GM19043 (cell line): ENCODE measurements around the gene PACSIN2.
"Not testable (repeated sequence)": the region's sequence is repeated elsewhere in the genome, so short reads cannot be mapped to it uniquely, and the experiment has no call there.

Experiments used
- ATAC-seq: cut with Tn5 transposase; IDR thresholded peaks from one replicate; pipeline ENCODE4 v1.9.1; 2021; ENCODE audit warnings: low read depth; ENCODE audit not compliant: unreplicated experiment

PACSIN2 gene

DNA sequence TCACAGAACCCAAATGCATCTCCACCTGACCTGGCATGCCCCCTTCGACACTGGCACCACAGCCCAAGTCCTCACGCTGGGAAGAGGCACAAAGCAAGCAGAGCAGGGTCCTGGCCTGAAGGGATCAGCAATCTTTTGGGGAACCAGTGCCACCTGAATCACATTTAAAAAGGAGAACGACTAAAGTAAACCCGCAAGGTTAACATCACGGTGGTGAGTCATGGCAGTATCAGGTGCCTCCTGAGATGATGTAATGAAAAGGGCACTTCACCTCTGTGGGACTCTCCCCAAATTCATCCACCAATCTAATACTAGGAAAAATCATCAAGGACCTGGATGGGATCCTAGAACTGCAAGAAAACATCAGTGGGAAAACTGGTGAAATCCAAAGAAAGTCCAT is 44.9 kb downstream of the PACSIN2 start:
- ATAC-seq: no peak

DNA sequence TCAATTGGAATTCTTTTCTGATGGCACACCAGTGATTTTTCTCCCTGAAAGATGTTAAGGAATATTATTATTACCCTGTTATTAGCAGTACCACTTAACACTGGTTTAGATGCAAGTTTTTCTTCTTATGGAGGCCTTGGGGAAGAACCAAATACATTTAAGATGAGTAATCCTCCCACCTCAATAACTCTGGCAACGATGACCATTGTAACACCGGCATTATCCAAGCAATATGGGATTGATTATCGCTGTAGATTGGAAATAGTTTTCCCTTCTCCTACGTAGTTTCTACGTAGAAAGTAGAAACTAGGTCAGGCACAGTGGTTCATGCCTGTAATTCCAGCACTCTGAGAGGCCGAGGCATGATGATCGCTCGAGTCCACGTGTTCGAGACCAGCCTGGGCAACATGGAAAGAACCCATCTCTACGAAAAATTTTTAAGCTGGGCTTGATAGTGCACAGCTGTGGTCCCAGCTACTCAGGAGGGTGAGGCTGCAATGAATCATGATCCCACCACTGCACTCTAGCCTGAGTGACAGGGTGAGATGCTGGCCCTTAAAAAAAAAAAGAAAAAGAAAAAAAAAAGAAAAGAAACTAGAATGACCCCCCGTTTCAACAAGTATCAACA is 45.5 kb downstream of the PACSIN2 start:
- ATAC-seq: no peak

DNA sequence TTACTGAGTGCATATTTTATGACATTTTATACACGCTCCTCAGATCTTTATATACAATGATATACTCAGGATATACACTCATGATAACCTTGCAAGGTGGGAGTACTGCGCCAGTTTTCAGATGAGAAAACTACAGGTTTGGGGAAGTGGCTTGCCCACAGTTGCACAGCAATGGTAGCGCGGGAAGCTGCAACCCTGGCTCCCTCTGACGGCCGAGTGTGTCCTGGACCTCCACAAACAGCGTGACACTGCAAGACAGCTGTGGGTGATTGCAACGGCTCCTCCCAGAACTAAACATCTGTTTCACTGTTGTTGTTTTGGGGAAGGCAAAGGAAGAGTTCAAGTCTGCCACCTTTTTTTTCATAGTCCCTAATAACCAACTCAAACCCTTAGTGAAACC is 47.0 kb downstream of the PACSIN2 start:
- no peak for ATAC-seq

DNA sequence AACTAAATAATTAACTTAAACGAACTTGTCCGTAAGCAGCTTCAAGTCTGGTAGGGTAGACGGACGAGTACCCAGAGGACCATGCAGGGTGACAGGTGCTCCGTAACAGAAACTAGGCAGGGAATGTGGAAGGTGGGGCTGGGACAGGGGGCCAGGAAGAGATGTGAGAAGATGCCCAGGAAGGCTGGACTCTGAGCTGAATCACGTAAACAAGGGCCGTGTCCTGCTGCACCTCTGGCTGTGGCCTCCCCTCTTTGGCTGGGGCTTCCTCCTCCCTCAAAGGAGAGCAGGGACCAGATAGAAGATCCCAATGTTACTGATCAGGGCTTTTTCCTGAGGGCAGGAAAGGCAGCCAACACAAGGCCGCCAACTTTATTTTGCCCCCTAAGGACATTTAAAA is 47.9 kb downstream of the PACSIN2 start:
- no peak for ATAC-seq

DNA sequence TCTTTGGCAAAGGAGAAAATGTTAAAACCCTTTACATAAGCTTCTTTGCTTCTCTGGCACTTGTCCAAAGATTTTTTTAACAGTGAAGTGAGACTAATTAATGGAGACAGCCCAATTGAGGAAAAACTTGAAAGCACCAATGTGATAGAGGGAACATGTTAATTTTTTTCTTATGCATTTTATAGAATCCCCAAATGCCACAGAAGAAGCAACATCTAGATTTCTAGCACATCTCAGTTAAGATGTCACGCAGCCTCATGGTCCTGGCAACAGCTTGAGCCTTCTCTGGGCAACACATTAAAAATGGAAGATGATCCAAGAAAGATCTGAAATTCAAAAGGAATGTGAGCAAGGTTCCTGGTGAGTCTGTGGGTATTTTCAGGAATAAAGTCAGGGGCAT is 48.5 kb downstream of the PACSIN2 start:
- no peak for ATAC-seq

DNA sequence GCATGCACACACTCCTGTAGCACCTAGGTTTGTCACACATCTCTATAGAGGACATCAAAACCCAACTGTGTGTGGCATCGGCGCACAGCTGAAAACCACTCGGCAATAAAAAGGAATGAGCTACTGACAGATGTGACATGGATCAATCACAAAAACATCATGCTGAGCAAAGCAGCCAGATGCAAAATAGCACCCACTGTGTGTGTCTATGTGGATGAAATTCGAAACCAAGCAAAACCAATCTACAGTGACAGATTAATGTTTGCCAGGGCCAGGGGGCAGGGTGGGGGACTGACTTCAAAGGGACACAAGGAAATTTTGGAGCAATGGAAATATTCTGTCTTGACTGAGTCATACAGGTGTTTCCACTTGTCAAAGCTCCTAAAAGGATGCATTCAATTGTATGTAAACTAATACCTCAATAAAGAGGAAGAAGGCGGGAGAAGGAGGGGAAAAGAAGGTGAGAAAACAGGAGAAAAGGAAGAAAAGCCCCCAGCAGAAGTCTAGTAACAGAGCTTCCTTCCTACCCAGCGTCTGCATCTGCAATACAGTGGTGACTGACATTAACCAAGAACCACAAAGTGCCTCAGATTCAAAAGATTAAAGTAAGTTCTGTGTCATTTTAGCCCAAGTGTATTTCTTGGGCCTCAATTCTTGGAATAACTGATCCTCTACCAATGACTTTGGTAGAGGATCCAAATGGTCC is 49.8 kb downstream of the PACSIN2 start:
- ATAC-seq: no peak

DNA sequence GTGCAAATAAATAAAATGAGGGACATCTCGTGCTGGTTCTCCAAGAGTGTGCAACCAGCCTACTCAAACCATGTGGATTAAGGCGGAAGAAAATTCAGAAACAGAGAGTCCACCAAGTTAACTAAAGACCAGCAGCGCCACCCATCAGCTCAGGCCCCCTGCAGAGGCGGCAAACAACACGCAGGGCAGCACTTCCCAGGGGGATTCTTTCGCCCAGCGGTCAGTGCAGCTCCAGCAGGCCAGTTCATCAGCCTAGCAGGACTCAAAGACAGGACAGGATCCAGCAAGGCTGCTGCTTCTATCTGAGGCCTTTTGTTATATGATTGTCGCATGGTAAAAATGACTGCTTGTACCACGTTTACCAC is 51.7 kb downstream of the PACSIN2 start:
- ATAC-seq: no peak

DNA sequence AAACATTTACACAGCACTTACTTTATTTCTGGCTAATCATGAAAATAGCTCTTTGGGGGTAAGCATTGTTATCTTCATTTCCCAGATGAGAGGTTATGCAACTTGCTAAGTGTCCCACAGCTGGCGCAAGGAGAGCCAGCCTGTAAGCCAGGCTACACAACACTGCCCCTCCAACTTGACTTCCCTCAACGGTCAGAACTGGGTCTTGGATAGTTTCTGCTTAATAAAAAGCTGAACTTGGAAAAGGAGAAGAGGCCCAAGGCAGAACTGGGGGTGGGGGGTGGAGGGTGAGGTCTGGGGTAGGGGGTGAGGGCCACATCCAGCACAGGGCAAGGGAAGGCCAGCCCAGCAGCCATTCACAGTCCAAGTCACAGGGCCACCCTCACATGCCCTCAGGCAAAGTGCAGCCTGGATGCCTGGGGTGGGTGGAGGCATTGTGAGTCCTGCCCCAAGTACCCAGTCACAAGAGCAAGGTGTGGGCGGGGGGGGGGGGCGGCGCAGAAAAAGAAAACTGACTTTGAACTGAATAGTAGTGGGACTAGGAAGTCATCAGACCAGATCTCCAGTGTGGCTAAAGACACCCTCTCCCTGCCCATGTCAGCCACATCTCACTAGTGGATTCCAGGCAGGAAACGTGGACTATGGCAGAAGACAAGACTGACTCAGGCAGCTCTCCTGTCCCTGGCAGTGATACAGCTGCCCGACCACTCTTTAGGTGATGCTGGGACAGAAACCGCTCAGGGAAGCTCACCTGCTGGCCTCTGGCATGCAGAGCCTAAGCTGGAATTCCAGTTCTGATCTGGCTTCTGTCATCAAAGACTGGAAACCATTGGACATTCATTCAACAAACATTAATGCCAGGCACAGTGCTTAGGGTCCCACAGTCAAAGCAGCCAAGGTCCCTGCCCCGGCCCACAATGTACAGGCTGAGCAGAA is 52.4 kb downstream of the PACSIN2 start:
- no peak for ATAC-seq

DNA sequence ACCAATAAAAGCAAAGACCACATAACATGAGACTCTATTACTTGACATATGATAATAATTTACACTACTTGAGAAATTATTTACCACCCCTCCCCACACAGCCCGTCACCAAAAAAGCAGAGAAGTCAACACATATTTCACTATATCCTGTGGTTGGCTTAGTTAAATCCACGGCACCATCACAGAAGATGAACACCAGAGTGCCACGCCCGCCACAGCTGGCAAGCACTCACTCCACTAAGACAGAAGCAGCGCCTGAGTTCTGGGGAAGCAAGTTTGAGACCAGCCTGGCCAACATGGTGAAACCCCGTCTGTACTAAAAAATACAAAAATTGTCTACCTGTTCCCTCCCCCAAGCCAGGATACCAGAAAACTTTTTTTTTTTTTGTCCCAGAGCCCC is 53.1 kb downstream of the PACSIN2 start:
- no peak for ATAC-seq

DNA sequence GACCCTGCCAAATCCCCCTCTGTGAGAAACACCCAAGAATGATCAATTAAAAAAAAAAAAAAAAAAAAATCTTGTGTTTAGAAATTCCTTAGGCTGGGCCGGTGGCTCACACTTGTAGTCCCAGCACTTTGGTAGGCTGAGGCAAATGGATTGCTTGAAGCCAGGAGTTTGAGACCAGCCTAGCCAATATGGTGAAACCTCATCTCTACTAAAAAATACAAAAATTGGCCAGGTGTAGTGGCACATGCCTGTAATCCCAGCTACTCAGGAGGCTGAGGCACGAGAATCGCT is 53.6 kb downstream of the PACSIN2 start:
- not testable (repeated sequence) for ATAC-seq

DNA sequence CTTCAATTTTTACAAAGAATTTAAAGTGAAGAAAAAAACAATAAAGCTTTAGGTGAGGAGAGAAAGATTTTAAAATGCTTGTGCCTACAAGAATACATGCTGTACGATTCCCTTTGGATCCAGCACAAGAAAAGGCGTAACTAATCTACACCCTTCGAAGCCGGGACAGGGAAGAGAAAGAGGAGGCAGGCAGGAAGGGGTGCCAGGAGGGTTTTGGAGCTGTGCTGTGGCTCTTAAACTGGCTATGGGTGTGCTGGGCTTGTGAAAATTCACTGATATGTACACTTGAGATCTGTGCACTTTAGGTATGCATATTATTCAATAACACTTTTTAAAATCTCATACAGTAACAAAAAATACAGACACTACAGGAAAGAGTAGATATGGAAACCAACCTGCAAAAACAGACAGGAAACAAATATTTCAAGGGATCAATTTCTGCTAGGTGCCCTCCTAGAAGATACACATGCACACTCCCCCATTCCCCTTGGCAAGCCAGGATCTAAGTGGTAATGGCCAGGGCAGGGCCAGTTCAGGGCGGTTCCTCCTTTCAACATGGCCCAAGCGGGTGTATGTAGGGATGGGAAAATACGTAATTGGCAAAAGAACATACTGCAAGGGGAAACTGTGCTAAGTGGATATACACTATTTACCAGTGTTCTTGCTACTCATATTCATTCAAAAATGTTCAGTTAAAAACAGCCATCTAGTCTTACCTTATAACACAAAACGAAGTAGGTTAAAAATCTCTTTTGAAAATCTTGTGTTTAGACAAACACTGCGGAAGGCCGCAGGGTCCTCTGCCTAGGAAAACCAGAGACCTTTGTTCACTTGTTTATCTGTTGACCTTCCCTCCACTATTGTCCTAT is 54.2 kb downstream of the PACSIN2 start:
- no peak for ATAC-seq

DNA sequence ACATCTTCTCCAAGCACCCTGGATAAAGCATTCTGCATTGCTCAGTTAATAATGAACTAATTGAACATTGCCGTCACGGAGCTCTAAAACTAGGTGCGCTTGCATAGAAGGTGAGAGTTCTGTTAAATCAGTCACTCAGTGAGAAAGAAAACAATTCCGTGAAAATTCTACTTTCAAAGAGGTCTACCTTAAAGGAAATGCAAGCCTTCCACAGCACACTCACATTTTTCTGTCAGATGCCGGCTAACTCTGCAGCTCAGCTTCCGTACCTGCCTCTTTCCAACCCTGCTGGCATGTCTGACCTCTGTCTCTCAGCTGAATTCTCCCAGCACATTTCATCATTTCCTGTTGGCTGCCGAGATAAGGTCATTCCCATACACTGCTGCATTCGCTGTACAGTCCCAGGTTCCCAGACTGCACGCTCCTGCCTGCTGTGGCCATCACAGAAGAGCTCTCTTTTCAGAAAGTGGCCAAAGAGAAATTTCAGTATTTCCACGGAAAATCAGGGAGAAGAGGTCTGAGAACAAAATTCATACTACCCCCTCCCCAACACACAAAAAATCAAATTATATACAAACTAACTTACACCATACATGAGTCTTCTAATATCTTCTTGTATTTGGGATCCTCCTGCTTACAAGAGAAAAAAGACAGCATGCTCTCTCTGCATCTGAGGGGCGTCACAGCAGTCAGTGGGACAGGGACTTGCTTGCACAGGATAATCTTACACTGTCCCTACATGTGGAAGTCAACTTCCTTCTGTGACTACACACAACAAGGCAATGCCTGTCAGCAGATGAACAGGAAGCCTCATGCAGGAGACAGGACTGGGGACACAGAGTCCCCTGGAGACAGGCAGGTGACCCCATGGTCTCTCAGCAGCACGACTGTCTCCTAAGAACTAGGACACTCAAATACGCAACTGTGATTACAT is 55.1 kb downstream of the PACSIN2 start:
- no peak for ATAC-seq

DNA sequence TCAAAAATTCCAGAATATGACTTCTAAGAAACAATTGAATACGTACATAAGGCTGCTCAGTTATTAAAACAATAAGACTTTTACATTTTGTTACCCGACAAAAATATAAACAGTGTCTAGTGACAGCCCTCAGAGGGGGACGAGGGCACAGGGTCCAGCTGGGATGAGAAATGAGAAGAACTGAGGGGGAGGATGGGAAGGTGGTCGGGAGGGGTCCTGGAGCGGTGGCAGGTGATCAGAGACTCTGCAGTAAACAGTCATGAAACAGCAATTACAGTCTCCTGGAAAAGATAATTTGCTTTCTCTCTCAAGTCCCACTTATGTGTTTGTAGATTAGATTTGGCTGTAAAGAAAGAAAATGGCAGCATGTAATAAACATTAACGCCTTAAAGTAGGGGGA is 56.0 kb downstream of the PACSIN2 start:
- no peak for ATAC-seq

DNA sequence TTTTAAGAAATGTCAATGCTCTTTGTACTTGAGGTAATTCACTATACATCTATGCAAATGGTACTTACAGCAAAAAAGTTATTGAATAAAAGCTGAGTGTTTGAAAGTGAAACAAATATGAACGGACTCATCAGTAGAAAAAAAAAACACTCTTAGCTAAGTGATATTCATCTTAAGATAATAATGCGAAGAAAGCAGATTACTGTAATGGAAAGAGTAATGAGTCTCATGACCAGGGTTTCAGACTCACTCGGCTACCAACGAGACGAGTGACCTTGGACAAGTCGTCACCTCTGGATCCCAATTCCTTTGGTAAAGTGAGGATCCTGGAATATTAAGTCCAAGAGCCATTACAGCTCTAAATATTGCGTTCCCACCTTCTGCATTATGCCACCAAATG is 57.0 kb downstream of the PACSIN2 start:
- ATAC-seq: no peak

DNA sequence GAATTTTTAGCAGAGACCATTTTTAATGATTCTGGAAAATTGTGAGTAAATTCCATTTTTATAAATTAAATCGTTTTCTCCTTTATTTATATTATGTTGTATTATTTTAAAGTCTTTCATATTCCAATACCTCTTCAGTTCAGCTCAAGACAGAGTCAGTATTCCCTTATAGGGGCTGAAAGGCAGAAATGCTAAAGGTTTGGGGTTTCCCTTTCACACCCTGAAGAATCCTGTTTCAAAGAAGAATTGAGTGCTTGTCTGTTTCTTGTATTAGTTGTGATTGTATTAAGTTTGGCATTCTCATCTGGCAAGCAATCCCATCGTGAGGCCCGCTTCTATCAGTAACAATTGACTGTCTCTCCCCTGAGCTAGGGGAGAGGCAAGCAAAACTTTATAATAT is 57.4 kb downstream of the PACSIN2 start:
- ATAC-seq: no peak

DNA sequence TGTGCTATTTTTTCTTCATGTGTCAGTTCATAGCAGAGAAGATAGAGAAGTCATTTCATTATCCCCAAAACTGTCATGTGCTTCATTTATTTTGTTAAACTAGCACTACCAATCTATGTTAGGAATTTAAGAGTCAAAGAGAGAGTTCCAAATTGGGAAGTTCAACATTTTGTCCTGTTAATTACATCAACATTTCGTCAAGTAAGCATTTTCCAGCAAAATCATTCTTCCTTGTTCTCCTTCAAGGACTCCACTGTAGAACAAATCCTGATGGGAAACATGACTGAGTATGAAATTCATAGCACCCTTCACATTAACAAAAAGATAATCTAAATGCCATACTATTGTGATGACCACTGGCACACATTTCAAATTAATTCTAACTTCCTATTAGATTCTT is 59.1 kb downstream of the PACSIN2 start:
- ATAC-seq: no peak

DNA sequence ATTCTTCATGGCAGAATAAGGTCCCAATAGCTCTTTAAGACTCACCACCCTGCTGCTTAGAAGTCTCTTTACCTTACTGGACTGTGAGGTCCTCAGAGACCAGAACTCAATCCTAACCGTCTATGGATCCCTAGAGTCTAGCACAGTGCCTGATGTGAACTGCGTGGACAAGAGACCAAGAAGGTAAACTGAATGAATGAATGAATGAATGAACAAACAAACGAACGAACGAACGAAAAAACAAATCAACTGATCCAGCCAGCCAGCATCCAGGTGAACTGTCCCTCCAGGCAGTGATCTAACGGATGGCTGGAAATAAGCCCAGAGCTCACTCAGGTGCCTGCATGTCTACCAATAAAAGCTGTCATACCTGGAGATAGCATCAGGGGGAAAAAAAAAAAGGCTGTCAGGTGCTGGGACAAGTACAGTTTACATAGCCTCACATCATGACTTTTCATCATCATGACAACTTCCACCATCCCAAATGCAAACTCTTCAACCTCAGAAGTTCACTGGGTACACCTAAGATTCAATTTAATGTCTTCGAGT is 59.8 kb downstream of the PACSIN2 start:
- ATAC-seq: no peak

DNA sequence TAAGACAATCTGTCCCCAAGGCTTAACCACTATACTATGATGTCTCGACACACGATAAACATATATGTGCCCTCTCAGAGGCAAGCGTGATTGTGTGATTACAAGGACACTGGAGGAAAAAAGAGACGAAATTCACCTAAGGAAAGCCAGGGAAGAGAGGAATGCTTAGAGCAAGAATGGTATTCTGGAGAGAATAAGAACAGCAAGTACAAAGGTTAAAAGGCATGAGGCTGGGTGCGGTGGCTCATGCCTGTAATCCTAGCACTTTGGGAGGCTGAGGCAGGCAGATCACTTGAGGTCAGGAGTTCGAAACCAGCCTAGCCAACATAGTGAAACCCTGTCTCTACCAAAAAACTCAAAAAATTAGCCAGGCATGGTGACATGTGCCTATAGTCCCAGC is 61.2 kb downstream of the PACSIN2 start:
- not testable (repeated sequence) for ATAC-seq

DNA sequence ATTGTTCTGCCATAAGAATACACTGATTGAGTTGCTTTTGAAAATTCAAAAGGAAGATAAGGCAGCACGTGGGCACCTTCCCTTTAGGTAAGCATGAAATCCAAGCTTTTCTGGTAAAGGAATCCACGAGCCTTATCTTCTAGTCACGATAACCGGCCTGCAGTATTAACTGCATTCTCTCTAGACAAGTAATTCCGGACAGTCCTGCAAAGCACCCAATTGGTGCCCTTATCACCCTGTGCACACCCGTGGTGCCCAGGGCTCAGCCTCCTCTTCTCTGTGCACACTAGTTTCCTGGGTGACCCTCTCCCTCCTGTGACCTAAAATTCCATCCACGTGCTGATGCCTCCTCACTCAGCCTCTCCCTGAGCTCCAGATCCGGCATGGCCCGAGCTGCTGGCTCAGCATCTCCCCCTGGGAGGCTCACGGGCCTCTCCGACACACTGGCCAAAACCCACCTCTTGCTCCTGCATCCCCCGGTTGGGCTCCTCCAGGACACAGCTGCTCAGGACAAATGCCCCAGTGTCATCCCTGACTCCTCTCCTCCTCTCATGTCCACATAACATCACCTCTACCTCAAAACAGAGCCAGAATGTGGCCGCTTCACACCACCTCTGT is 63.7 kb downstream of the PACSIN2 start:
- ATAC-seq: no peak
